Stimulated activated CD4-positive, alpha-beta T cell treated with anti-CD3 and anti-CD28 coated beads, Interleukin-2, amount 100 ng/mL, for 48 hours (primary cell): ENCODE results near the gene ZNF124.
"Not testable (repeated sequence)": the region's sequence is repeated elsewhere in the genome, so short reads cannot be mapped to it uniquely, and the experiment has no call there.

Experiments used
- DNase-seq, 2 donors: peaks; one replicate each; pipeline ENCODE4 v3.0.0-alpha.2; 2020

ZNF124 gene

DNA sequence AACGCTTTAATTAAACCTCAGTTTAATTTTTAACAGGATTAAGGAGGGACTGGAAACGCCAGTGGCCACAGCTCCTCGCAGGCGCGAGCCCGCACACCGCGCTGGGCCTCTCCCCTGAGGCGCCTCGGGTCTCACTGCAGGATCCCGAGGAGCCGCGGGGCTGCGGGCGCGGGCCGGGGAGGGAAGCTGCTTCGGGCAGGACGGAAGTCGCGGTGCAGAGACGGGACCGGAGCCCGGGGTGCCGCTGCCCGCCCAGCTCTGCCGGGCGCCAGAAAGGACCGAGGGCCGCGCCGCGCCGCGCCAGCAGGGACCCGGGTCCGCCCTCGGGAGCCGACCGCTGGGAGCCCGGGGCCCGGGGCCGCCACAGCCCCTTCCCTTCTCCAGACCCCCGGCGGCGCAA lies 377 bp downstream of the ZNF124 start:
- DNase-seq: not testable (repeated sequence)

DNA sequence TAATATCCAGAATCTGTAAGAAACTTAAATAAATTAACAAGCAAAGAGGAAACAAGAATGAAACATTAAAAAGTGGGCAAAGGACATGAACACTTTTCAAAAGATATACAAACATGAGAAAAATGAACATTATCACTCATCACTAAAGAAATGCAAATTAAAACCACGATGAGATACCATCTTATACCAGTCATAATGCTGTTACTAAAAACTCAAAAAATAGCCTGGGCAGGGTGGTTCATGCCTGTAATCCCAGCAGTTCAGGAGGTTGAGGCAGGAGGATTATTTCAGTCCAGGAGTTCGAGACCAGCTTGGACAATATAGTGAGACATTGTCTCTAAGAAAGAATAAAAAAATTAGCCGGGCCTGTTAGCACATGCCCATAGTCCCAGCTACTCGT lies 6.1 kb downstream of the ZNF124 start:
- no peak for DNase-seq

DNA sequence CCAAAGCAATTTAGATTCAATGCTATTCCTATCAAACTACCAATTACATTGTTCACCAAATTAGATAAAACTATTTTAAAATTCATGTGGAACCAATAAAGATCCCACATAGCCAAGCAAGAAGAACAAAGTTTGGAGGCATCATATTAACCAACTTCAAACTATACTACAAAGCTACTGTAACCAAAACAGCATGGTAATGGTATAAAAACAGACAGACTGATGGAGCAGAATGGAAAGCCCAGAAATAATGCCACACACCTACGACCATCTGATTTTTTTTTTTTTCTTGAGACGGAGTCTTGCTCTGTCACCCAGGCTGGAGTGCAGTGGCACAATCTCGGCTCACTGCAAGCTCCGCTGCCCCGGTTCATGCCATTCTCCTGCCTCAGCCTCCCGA lies 7.1 kb downstream of the ZNF124 start:
- DNase-seq: no peak

DNA sequence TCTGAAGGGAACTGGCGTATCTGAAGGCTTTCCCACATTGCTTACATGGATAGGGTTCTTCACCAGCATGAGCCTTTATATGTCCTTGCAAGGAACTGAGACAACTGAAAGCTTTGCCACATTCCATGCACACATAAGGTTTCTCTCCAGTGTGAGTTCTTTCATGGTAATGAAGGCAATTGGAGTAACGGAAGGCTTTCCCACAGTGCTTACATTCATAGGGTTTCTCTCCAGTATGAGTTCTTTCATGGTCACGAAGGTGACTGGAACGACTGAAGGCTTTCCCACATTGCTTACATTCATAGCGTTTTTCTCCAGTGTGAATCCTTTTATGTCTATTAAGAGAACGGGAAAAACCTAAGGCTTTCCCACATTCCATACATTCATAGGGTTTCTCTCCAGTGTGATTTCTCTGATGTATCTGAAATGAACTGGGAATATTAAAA lies 15.0 kb downstream of the ZNF124 start:
- no peak for DNase-seq

DNA sequence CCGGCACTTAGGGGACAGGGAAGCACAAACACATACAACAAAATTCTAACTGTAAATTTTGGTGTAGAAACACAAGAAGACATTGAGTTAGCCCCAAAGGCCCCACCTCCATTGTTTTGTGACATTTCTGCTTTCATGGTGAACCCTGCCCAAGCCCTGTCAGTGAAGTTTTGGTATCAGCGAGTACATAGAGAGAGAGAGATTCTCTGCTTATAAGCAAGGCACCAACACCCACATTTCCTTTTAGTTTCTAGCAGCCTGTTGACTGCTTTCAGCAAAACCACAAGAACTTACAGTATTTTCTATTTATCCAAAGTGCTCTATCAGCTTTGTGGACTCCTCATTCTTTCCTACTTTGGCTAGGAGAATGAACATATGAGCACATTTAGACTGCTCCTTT lies 24.0 kb downstream of the ZNF124 start:
- no peak for DNase-seq

DNA sequence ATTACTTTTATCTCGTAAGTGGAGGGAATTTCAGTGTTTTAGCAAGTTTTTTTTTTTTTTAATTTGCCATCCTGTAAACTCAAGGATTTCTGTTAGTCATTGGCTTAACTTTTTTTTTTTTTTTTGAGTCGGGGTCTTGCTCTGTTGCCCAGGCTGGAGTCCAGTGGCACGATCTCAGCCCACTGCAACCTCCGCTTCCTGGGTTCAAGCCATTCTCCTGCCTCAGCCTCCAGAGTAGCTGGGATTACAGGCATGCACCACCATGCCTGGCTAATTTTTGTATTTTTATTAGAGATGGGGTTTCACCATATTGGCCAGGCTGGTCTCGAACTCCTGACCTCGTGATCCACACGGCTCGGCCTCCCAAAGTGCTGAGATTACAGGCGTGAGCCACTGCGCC lies 24.7 kb downstream of the ZNF124 start:
- DNase-seq: not testable (repeated sequence)

DNA sequence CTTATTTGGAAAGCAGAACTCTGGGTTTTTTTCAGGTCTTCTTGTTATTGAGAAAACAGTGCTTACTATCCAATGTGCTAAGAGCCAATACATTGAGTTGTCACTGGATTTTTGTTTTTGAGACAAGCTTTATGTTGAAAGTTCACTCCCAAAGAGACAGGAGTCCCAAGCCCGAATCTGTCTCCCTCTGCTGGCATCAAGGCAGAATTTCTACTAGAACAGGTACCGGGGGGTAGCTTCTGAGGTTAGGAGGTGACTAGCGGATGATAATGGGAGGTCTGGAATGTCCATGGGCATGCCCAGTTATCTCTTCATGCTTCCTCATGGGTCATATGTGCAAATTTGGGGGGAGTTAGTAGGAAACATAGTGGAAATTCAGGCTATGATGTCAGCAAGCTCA lies 25.1 kb downstream of the ZNF124 start:
- DNase-seq: no peak

DNA sequence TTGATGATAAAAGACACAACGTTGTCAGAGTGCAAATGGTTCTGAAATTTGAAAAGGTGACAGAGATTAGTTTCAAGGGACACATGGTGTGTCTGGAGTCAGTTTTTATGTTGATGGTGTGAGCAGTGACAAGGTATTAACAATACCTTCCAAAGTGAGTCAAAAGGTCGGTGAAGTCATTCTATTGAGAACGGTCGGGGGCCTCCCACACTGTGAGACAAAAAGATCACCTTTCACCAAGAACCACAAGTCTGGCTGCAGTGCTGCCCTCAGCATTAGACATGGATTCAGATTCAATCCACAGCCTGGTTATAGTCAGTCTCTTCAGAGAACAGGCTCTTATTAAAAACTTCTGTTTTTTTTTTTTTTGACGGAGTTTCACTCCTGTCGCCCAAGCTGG lies 26.5 kb downstream of the ZNF124 start:
- no peak for DNase-seq

DNA sequence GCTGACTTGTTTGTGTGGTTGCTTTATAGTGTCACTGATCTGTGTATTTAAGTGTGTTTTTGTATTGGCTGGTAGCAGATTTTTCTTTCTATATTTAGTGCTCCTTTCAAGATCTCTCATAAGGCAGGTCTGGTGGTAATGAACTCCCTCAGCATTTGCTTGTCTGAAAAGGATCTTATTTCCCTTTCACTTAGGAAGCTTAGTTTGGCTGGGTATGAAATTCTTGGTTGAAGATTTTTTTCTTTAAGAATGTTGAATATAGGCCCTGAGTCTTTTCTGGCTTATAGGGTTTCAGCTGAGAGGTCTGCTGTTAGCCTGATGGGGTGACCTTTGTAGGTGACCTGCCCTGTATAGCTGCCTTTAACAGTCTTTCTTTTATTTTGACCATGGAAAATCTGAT lies 32.3 kb downstream of the ZNF124 start:
- DNase-seq: not testable (repeated sequence)

DNA sequence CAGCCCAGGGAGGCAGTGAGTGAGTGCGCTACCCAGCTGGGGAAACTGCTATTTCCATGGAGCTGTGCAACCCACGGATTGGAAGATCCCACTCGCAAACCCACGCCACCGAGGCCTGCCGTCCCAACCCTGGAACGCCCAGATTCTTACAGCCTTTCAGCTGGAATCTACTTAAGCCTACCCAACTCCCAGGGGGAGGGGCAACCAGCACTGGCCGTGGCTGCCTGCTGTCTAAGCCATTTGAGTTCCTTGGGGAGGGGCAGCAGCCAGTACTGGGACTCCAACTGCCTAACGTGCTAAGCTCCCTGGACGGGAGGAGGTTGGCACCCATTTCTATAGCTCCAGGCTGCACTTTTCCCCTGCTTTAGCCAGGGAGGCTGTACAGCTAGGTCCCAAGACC lies 40.6 kb downstream of the ZNF124 start:
- DNase-seq: no peak

DNA sequence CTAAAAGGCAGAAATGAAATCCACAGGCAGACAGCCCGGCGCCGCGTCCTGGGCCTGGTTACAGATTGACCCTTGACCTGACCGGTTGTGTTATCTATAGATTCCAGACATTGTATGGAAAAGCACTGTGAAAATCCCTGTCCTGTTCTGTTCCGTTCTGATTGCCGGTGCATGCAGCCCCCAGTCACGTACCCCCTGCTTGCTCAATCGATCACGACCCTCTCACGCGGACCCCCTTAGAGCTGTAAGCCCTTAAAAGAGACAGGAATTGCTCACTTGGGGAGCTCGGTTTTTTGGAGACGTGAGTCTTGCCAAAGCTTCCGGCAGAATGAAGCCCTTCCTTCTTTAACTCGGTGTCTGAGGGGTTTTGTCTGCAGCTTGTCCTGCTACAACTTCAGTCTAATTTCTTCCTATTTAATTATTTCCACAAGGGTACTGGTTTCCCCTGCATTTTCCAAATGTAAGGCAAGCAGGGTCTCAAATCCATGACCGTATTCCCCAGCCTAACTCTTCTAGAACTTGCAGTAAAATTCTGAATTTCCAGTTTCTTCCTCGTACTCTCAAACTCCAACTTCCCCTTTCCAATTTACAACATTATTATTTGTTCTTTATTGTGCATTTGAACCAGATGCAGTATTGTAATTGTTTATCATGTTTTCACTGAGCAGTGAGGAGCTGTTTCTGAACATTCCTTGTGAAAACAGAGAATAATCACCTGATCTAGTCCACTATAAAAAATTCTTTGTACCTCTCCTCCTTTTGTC lies 44.1 kb downstream of the ZNF124 start:
- not testable (repeated sequence) for DNase-seq

DNA sequence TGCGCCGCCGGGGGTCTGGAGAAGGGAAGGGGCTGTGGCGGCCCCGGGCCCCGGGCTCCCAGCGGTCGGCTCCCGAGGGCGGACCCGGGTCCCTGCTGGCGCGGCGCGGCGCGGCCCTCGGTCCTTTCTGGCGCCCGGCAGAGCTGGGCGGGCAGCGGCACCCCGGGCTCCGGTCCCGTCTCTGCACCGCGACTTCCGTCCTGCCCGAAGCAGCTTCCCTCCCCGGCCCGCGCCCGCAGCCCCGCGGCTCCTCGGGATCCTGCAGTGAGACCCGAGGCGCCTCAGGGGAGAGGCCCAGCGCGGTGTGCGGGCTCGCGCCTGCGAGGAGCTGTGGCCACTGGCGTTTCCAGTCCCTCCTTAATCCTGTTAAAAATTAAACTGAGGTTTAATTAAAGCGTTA lies 45.2 kb downstream of the ZNF124 start:
- not testable (repeated sequence) for DNase-seq

DNA sequence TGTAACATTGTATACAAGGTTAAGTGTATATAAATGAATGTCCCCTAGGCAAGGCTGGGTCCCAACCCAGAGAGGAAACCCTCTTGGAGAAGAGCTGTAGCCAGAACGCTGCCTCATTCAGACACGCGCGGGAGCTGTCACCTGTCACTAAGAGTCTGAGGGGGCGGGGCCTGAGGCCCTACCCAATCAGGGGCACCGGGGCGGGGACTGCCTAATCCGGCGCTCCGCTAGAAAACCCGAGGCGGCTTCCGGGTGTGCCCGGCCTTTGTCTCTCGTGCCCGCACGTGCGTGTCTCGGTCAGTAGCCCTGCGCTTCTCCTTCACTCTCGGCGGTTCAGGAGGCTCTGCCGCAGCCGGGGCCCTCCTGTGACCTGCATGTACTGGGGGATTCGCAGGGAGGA lies 45.7 kb downstream of the ZNF124 start:
- not testable (repeated sequence) for DNase-seq

DNA sequence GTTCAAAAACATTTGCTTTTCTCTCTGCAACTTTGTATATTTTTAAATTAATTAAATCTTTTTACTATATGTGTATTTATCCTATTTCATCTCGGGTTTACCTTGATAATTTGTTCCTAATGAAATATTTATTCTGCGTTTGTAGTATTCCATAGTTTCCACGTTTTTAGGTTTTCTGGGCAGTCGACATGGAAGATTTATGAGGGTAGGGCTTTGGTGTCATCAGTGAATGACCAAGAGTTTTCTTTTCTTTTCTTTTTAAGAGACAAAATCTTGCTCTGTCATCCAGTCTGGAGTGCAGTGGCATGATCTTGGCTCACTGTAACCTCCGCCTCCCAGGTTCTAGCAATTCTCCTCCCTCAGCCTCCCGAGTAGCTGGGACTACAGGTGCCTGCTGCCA lies 50.4 kb downstream of the ZNF124 start:
- DNase-seq: no peak

DNA sequence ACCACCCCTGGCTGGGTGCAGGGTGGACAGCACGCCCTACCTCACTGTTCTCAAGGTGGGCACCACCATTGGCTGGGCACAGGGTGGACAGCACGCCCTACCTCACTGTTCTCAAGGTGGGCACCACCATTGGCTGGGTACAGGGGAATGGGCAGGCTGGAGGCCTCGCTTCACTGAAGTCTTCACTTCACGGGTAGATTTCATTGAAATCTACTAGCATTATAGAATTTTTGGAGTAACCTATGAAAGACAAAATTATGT lies 51.5 kb downstream of the ZNF124 start:
- DNase-seq: not testable (repeated sequence)

DNA sequence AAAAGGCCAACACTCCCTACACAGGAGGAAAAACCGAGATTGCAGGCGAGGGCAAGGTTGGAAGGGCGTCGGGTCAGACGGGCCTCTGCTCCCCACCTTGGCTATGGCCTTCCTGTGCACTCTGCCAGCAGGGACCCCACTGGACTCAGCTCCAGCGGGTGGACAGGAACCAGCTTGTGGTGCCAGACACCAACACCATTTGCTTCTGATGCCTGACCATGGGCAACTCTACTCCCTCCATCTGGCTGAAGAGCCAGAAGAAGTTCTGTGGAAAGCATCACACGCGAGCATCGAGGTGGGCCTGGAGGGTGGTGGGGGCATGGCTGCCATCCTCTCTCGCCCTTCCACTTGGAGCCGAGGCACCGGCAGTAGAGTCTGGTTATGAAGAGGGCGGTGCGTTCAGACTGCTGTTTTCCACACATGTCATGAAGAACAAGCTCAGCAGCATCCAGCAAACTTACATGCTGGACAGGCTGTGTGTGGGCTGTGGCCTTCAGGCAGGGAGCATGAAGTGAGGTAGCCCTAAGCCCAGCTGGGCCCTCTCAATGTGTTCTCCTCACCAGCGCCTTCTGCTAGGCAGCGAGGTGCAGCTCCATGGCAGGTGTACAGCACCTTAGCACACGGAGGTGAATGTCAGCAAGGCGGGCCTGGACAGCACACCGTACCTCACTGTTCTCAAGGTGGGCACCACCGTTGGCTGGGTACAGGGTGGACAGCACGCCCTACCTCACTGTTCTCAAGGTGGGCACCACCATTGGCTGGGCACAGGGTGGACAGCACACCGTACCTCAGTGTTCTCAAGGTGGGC lies 52.0 kb downstream of the ZNF124 start:
- no peak for DNase-seq

DNA sequence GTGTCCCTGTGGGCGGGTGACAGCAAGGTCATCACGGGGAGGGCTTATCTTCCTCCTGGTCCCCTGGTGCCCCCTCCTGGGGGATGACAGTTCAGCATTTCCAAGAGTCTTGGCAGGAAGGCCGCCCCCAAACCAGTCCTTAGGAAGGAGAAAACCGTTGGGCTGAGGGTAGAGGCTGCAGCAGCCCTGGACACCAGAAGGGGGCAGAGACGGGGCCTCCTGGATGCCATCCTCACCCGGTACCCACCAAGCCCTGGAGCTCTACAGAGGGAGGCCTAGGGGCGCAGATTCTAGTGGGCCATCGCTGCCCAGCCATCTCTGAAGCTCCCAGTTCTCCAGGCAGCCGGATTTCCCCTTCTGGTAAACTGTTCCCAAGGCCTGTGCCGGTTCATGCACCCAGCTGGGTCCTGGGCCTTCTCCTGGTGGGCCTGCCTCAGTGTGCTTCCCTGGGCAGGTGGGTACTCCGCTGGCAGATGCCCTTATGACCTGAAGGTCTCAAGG lies 52.8 kb downstream of the ZNF124 start:
- peak in 1 of 2 donors; percentile 10 for DNase-seq

DNA sequence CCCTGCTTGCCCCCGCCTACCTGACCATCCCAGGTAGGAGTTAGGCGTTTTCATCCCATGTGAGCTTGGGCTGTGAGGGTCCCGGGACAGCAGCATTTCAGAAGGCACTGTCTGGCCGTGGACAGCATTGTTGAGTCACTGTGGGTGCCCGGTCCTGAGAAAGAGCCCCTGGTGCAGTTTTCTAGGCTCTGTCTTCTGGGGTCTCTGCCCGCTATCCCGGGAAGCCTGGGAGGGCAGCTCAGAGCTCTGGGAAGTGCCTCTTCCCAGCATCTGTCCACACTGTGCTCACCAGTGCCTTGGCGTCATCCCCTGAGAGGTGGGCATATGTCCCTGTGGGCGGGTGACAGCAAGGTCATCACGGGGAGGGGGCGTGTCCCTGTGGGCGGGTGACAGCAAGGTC lies 56.3 kb downstream of the ZNF124 start:
- DNase-seq: no peak

DNA sequence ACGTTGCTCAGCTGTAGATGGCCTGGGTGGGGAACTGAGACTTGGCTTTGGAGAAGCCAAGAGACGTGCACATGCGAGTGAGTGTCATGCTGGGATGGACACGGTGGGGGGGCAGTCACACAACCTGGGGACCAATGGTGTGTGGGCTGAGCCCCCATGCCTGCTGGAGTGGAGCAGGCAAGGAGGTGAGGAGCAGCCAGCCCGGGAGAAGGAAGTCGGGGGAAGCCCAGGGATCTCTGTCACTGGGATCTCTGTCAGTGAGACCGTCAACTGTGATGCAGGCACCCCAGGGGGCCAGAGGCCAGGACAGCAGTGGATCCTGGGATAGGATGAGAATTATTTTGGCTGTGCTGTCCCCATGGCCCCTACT lies 56.7 kb downstream of the ZNF124 start:
- no peak for DNase-seq

DNA sequence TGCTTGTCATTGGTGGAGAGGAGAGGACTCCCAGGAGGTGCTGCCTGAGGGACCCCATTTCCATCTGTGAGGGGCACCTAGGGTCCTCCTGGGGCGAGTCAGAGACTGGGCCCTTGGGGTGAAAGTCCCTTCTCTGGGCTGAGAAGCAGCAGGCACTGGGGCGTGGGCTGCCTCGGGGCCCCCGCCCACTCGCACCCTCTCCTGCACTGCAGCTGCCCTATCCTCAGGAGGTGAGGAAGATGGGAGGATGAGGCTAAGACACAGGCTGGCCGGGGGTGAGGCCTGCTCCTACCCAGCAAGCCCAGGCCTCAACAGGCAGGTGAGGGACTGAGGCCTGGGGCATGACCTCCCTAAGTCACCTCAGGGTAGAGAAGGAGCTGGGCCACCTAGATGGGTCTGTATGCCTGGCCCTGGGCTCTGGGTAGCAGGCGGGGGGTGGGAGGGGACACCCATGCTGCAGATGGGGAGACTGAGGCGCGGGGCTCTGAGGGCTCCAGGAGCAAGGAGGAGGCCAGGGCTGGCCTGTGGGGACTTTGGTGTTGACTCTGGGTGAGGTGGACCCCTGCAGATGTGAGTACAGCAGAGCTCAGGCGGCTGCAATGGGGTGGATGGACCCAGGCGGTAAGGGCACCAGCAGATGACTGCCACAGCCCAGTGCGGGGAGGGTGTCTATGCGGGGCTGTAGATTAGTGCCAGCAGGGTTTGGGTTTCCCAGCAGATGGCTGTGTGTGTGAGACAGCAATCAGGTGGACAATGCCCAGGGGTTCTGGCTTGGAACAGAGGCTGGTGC lies 57.3 kb downstream of the ZNF124 start:
- DNase-seq: no peak

DNA sequence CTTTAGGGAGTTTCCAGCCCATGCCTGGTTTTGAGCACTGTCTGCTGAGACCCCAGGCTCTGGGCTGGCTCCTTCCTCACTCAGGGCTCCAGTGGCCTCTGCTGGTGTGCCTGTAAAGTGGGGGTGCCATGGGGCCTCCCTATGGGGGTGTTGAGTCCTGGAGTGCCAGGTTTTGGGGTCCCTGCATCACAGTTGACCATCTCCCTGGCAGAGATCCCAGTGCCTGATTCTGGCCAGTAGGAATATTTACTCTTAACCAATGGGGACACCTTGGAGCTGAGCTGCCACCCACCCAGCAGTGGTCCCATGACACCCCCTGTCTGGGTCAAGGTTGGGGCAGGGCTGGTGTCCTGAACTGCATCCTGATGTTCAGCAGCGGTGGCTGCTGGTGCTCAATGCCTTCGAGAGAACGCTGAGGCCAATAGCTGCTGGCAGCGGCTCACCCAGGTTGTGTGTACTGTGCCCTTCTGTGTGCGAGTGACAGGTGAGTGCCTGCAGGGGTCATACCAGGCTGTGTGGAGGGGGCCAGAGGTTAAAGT lies 58.0 kb downstream of the ZNF124 start:
- DNase-seq: no peak

DNA sequence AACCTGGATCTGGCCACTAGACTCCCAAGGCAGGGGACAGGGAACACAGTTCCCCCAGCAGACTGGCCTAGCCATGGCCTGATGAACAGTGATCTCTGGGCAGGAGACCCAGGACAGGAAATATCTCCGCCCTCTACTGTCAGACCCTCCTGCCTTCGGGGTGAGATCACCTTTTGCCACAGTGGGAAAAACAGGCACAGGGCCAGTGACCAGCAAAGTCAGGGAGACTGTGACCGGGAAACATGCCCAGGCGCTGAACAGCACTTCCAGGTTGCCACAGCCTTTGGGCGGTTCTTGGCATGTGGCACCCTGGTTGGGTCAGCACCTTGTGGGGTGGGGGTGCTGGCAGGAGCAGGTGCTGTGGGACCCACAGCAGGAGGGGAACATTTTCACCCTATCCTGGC lies 58.7 kb downstream of the ZNF124 start:
- DNase-seq: no peak

DNA sequence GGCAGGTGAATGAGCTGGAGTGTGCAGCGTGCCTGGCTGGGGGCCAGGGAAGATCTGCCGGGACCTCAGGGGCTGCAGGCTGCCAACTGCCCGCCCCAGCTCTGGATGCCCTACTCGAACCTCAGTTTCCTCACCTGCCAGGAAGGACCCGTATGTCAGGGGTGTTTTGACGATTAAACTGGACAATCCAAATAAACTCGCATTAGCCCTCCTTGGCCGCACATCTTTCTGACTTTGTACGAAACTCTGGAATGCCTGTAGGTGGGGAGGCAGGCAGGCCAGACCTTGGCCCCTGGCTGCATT lies 59.4 kb downstream of the ZNF124 start:
- DNase-seq: no peak
